D341Med (cell line): ENCODE data around the gene CDK3.
"Not testable (repeated sequence)": the region's sequence is repeated elsewhere in the genome, so short reads cannot be mapped to it uniquely, and the experiment has no call there.

ENCODE experiments used
- DNase-seq: peaks from one replicate; pipeline ENCODE4 v3.0.0; 2012; ENCODE audit warnings: low spot score

Gene CDK3

GRCh38 chr17:76000755-76001521 is at the start of gene CDK3:
Gene CDK3 (plus strand): TSS chr17:76000855. CDS start chr17:76001426, 571 bp downstream.
- DNase-seq, result peak; percentile 47

GRCh38 chr17:75950855-75951554 is 49.6 kb upstream of the CDK3 start:
- DNase-seq, result no peak

GRCh38 chr17:75959051-75959838 is 41.4 kb upstream of the CDK3 start:
- no peak for DNase-seq

GRCh38 chr17:75959839-75960511 is 40.7 kb upstream of the CDK3 start:
- no peak for DNase-seq

- DNase-seq, result no peak
Measured at GRCh38 chr17:75965468-75965867, 35.2 kb upstream of the CDK3 start.

- DNase-seq, result not testable (repeated sequence)
Measured at GRCh38 chr17:75969044-75969443, 31.6 kb upstream of the CDK3 start.

- DNase-seq, result no peak
Measured at GRCh38 chr17:75970011-75970523, 30.6 kb upstream of the CDK3 start.

GRCh38 chr17:75970626-75971025 is 30.0 kb upstream of the CDK3 start:
- DNase-seq, result no peak

- DNase-seq, result not testable (repeated sequence)
Measured at GRCh38 chr17:75975187-75975586, 25.5 kb upstream of the CDK3 start.

GRCh38 chr17:75975757-75976174 is 24.9 kb upstream of the CDK3 start:
- no peak for DNase-seq

GRCh38 chr17:75976175-75976848 is 24.3 kb upstream of the CDK3 start:
- DNase-seq, result no peak

GRCh38 chr17:75978938-75979704 is 21.5 kb upstream of the CDK3 start, which contains the start of the genes ACOX1 and TEN1:
Gene ACOX1 (minus strand): TSS chr17:75979166. CDS start chr17:75979073, 93 bp downstream.
Gene TEN1 (plus strand): TSS chr17:75979240. CDS start chr17:75986193, 6,953 bp downstream.
- DNase-seq, result peak; percentile 99

GRCh38 chr17:75979705-75980187 is 20.9 kb upstream of the CDK3 start:
- no peak for DNase-seq

- no peak for DNase-seq
Measured at GRCh38 chr17:75980188-75981018, 20.3 kb upstream of the CDK3 start.

- DNase-seq, result no peak
Measured at GRCh38 chr17:75981019-75981615, 19.5 kb upstream of the CDK3 start.

- no peak for DNase-seq
Measured at GRCh38 chr17:75983501-75984181, 17.0 kb upstream of the CDK3 start.

GRCh38 chr17:75985986-75986385 is 14.7 kb upstream of the CDK3 start:
- no peak for DNase-seq

GRCh38 chr17:75987041-75987440 is 13.6 kb upstream of the CDK3 start:
- no peak for DNase-seq
